Measurements from ENCODE around the gene PNPLA2.

PNPLA2 gene

DNA sequence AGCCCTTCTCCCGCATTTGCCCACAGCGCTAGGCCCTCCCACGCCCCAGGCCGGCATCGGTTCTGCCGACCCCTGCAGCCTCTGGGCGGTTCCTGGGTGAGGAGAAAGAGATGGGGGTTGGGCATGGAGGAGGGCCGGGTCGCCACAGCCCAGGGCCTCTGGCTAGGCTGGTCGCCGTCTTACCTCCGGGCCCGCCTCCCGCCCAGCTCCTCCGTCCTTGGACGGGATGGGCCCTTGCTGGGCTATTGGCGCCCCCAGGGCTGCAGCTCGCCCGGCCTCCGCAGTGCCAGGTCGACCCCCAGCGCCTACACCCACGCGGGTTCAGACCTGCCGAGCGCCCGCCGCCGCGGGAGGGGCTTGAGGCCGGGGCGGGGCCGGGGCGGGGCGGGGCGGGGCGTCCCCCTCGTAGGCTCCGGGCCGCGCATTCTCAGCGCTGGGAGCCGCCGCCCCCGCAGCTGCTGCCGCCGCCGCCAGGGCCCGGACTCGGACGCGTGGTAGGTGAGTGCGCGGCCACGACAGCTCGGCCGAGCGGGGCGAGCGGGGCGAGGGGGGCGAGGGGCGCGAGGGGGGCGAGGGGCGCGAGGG is 13.9 kb downstream of the PNPLA2 start, which contains the start of gene CD151:
TSS of gene CD151 (plus strand) at position 424 of the 585 bp plus-strand sequence. CDS start 3,118 bp downstream, outside the sequence.
- no peak for FAIRE-seq

DNA sequence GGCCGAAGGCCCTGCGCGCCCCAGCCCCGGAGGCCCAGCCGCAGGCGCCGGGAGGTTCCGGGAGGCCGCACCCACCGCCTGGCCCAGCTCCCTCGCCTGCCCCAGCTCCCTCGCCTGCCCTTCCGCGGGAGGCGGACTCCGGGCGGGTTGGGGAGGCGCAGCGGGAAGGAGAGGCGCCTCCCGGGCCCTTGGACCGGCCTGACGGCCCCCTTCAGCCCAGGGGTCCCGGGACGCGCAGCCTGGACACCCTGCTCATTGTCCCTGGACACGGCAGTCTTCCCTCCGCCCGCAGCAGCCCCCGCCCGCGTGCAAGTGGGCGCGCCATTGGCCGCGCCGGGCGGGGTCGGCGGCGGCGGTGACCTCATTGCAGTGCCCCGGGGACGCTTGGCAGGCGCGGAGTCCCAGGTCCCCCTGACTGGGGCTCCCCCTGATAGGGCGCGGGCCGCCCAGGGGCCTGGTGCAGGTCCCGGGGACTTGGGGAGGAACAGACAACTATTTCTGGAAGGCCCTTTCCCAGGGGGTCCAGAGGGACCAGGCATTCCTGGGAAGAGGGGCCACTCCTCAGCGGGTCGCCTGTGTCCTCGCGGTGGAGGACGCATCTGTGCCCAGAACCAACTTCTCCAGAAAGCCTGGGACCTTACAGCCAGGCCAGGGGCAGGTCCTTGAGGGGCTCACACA is 14.5 kb downstream of the PNPLA2 start:
- no peak for FAIRE-seq

DNA sequence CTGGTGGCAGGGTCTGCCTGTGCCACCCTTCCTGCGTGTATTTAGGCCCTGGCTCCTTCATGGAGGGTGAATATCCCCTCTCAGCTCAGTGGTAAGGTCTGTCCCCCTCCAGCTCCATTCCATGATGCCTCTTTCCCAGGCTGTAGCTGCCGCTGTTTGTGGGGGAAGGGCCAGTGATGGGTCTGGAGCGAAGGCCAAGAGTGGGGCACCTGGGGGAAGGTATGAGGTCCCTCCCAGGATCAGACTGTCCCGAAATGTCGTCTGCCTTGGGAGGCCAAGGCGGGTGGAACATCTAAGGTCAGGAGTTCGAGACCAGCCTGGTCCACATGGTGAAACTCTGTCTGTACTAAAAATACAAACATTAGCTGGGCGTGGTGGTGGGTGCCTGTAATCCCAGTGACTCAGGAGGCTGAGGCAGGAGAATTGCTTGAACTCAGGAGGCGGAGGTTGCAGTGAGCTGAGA is 15.2 kb downstream of the PNPLA2 start:
- FAIRE-seq, result no peak

DNA sequence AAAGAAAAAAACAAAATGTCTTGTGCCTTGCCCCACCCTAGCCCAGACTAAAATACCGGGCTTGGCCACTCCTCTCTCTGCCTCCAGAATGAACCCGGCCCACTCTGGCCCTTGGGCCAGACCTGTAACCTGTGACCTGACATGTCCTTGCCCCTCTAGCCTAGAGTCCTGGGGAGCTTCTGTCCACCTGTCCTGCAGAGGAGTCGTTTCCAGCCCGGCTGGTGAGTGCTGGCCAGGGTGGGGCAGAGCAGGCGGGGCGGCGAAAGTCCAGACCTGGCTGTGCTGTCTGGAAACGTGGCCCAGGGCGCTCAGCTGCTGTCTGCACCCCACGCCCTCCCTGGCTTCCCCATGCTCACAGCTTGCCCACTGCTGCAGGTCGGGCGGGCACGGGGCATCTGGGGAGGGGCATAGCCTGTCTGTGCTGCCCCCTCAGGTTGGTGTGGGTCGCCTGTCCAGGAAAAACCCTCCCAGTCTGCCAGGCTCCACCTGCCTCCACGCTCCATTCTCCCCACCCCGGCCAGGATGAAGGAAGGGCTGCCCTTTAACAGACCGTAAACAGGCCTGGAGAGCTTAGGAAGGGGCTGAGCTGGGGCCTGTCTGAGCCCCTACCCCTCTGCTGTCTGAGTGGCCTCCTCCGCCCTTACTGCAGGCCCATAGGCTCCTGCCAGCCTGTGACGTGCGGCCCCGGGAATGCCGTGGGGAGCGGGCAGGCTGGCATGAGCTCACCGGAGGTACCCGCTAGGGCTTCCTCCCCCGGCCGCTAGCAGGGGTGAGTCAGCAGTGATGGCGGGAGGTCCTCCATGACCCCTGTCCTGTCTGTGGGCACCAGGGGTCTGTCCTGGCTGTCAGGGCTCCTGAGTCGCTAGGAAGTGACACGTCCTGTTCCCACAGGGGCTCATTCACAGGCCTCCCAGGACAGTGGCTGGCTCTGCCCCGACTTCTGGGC is 15.9 kb downstream of the PNPLA2 start:
- FAIRE-seq, result no peak

DNA sequence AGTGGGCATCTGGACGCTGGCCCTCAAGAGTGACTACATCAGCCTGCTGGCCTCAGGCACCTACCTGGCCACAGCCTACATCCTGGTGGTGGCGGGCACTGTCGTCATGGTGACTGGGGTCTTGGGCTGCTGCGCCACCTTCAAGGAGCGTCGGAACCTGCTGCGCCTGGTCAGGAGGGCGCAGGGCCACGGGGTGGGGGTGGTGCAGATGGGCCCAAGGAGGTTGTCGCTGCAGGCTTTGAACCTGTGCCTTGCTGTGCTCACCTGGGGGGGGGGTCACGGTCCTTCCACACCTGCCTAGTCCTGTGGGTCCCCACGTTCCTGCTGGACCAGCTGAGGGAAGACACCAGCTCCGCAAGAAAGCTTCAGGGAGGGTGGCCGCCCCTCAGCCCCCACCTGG is 17.6 kb downstream of the PNPLA2 start:
- no peak for FAIRE-seq

DNA sequence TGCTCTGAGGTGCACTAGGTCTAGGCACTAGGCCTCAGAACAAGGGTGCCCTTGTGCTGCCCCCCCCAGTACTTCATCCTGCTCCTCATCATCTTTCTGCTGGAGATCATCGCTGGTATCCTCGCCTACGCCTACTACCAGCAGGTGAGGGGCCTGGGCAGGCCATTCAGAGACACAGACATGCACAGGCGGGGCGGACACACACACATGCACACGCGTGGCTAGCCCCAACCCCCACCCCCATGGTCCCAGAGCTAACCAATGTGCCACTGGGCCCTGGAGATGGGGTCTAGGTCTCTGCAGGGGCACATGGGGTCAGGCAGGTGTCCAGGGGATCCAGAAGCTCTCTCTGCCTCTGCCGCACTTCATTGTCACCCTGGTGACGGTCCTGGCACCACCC is 18.0 kb downstream of the PNPLA2 start:
- no peak for FAIRE-seq

DNA sequence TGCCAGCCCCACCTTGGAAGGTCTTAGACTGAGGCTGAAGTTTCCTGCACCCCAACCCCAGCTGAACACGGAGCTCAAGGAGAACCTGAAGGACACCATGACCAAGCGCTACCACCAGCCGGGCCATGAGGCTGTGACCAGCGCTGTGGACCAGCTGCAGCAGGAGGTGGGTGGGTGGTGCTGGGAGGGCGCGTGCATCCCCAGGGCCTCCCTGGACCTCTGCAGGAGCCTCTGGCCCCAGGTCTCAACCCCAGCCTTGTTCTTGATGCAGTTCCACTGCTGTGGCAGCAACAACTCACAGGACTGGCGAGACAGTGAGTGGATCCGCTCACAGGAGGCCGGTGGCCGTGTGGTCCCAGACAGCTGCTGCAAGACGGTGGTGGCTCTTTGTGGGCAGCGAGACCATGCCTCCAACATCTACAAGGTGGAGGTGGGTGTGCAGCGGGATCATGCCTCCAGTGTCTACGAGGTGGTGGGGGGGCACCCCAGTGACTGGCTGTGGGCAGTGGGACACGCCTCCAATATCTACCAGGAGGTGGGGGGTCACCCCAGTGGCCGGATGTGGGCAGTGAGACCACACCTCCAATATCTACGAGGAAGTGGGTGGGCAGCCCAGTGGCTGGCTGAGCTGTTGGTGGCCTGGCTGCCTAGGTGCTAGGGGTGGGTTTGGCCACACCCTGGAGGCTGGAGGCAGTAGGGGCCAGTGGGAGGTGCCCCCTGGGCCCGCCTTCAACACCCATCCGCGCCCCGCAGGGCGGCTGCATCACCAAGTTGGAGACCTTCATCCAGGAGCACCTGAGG is 18.7 kb downstream of the PNPLA2 start:
- no peak for FAIRE-seq

DNA sequence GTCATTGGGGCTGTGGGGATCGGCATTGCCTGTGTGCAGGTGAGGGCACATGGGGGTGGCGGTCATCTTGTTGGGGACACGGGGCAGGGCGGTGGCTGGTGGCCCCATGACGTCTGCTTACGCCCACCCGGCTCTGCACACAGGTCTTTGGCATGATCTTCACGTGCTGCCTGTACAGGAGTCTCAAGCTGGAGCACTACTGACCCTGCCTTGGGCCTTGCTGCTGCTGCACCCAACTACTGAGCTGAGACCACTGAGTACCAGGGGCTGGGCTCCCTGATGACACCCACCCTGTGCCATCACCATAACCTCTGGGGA is 19.2 kb downstream of the PNPLA2 start:
- no peak for FAIRE-seq

DNA sequence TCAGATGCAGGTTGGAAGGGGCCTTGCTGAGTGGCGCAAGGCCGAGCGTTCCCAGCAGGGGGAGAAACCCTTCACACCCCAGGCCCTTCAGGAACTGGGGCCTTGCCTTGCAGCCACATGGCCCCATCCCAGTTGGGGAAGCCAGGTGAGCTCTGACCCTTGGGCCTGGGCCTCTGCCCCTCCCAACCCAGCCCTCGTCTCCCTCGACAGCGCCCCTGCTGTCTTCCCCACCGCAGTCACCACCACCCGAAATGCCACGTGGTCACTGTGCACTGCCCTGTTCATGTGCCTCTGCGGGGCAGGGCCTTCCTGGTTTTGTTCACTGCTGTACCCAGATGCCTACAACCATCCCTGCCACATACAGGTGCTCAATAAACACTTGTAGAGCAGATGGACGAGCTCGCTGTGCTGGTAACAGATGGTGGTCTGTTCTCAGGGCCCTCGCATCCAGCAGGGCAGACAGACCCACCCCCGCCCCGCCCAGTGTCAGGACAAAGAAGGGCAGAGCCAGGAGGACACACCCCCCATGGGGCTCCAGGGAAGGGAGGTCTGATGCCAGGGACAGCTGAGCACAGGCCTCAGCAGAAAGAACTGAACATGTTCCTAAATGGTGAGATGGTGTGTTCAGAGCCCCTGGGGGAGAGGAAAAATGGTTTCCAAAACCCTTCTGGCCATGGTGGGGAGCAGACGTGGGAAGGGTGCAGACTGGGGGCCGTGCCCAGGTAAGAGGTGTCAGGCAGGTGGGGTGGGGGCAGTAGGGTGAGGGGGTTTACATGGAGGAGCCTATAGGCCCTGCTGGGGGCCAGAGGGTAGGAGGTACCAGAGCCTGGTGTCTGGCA is 19.9 kb downstream of the PNPLA2 start:
- FAIRE-seq, result no peak

DNA sequence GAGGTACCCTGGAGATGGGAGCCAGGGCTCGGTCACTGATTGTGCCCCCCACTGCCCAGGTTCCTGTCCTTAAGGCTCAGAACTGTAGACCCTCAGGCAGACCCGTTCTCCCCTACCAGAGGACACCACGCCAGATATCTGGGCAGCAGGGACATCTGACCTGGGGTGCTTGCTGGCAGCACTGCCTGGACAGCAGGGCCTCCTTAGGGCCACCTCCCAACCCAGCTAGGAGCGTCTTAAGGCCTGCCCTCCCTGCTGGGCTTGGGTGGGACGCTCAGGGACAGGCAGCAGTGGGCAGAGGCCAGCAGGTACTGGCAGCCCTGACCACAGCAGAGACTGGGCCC is 20.5 kb downstream of the PNPLA2 start:
- FAIRE-seq, result no peak

DNA sequence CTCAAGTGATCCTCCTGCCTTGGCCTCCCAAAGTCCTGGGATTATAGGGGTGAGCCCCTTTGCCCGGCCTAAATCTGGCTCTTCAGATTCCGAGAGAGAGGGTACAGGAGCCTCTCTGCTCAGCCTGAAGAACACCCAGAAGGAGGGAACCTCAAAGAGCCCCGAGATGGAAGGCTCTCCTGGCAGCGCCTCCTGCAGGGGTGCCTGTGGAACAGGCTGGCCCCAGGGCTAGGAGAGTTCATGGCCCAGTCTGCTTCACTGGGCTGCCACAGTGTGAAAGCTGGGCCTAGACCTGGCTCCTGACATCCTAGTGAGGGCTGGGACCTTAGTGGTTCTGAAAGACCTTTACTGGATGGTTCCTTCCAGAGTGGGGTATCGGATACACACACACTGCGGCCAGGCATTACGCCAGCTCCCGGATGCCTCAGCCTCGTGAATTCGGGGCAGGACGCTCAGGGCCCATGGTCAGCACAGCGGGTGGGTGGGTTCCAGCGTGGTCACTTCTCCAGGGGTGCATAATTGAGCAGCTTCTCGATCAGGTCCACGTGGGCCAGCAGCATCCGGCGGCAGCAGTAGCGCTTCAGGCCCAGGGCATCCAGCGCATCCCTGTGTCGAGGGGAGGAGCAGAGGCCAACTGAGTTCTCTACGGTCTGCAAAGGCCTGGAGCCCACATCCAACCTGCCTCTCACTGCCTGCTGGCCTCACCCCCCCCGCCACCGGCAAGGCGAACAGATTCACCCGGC is 21.3 kb downstream of the PNPLA2 start:
- no peak for FAIRE-seq

DNA sequence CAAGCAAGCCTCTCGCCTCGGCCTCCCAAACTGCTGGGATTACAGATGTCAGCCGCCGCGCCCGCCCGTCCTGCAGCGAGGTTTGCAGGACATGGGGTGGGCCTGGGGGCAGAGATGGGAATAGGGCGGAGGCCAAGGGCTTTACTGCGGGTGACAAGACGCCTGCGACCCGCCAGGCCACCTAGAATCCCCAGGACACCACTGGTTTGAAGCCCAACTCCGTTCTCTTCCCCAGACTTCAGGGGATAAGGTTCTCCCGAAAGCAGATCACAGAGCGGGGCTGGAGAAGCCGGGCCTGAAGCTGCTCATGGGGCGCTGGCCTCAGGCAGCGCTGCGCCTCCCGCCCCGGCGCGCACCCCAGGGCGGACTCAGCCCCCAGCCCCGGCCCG is 23.3 kb downstream of the PNPLA2 start:
- FAIRE-seq, result no peak

DNA sequence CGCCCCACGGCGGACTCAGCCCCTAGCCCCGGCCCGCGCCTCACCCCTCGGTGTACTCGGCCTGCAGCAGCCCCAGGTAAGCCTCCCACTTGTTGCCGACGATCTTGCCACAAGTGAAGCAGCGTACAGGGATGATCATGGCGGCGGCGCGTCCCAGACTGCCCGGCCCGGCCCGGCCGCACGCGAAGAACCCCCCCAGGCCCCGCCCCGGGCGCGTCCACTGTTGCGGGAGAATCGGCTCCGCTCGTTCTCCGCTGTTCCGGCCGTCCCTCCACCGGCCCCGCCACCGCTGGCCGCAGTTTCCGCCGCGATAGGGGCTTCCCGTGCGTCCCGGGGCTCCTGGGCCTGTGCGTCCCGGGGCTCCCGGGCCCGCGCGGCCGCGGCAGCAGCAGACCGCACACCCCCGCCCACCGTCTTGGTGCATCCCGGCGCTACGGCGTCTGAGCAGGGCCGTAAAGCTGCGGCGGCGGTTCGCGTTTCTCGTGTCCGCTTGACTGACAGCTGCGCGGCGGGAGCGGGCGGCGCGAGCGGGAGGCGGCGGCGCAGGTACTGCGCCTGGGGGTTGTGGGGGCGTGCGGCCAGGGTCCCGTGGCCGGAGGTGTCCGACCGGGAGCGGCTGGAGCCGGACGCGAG is 23.8 kb downstream of the PNPLA2 start, which contains the start of the genes POLR2L and TSPAN4:
TSS of gene POLR2L (minus strand) at position 160 of the 633 bp plus-strand sequence. CDS start at position 139, 21 bp downstream.
TSS of gene TSPAN4 (plus strand) at position 483 of the 633 bp plus-strand sequence. CDS start 7,453 bp downstream, outside the sequence.
- FAIRE-seq, result no peak

DNA sequence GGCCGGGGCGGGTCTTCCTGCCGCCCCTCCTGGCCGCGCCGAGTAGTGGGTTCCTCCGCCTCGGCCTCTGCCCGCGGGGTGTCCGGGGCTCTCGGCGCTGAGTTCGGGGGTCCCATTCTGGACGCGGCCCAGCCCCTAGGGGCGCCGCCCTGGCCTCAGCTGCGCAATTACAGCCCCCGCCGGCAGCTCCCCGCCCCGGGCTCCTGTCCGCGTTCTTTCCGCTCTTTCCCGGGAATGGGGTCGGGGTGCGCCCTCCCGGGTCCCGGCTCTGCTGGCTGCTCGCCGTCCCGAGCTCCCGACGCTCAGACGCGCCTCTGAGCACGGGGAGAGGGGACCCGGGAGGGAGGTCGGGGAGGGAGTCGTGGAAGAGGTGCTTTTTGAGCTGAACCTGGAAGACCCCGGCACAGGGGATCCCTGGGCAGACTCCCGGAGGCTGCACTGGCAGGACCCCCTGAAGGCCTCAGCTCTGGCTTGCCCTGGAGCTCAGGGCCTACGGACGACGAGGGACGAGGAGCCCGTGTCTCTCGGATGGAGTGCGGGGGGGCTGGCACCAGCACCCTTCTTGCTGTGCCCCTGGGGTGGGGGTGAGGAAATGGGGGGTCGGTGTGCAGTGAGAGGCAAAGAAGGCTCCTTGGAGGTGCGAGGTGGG is 24.5 kb downstream of the PNPLA2 start:
- no peak for FAIRE-seq

DNA sequence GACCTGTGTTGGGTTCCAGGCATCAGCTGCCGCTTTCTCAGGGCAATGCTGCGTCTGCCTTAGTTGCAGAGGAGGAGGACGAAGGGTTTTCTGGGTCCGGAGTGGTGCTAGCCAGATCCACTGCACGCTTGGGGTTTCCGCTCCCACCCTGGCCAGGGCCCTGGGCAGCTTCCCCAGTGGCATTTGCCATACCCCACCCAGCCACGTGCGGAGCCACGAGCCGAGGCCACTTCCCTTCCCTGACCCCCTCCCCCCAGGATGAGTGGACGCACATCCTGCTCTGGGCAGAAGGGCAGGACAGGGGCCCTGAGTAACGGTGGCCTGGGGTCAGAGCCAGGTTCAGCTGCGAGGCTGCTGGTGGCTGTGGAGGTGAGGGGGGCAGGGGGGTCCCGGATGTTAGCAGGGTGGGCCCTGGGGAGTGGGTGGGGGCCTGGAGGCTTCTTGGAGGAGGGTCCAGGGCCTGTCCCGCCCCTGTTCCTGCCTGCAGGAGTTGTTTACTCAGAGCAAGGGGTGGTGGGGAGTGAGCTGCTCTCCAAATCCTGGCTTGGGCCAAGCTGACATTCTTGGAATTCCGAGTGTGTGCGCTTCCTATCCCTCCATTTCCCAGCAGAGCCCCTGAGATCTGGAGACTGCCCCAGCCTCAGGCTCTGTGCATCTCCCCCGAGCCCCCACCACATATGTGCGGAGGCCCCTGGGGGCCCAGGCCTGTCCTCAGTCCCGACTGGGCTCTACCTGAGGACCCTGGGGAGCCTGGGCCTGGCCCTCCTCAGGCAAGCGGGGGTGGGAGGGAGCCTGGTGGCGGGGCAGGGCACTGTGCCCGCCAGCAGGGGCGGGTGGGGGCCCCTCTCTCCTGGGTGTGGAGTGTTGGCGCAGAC is 25.3 kb downstream of the PNPLA2 start:
- FAIRE-seq, result no peak

DNA sequence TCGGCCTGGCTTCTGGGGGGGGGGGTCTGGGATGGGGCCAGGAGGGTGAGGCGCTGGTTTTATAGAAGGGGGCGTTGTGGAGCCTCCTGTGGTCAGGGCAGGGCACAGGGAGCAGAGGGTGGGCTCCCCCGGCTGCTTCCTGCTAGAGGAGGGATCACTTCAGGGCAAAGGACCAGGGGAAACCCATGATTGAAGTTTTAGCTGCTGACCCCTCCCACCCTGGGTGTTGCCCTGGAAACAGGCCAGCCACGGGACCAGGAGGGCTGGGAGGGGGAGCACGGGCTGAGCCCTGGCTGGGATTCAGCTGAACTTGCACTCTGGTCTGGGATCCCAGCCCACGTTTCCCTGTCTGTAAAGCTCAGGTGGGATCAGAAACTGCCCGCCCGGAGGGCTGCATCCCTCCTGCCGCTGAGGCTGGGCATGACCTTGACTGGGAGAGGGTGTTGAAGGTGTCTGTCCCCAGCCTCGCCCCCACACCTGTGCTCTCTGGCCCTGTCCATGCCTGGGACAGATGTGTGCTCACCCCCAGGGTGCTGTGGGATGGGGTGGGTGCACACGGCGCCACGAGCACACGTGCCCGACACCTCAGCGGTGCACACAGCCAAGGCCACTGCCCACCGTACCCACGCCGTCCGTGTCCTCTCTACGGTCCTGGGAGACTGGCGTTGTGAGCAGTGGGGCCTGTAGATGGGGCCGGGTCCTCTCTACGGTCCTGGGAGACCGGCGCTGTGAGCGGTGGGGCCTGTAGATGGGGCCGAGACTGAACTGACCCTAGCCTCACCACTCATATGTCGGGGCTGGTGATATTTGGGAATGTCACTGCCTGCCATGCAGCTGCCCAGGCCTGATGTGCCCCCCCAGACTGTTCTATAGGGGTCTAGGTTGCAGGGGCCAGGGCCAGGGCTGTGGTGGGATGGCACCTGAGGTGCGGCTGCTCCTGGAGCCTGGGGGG is 26.3 kb downstream of the PNPLA2 start:
- FAIRE-seq, result peak; percentile 79

DNA sequence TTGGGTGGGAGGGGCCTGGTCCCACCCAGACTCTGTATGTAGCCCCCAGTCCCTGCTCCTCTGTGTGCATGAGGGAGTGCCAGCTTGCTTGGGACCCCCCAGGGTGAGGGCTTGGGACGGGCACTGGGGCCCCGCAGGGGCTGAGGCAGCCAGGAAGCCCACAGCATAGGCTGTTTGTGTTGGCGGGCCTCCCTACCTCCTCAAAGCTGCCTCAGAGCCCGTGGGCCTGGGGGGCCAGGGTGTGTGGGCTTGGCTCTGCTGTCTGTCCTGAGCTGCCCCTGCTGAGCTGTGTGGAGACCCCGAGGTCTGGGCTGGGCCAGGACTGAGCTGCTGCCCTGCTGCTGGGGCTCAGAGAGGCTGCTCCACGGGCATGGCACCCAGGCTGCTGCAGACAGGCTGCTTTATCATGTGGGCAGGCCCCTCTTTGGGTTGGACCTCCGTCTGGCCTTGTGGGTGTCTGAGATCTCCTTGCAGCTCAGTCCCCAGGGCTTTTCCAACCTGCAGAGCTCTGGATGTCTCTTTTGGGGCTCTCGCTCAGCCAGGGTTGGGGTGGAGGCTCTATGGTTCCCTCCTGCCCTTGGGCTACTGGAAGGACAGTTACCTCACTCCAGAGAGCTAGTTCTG is 27.3 kb downstream of the PNPLA2 start:
- FAIRE-seq, result no peak
